HCT116 (cell line): Measurements from ENCODE around the gene PRKN. TPM values are rescaled to one million over a fixed set of nuclear protein-coding genes. Genes with fewer than 3 reads are reported as not detected.

Experiments used
- ATAC-seq: fragments of 200-7000 bp; cut with Tn5 transposase; 2 replicates; pipeline ENCODE4 v1.9.1; 2020; ENCODE audit warnings: mild to moderate bottlenecking, moderate library complexity
- BruUV-seq: library from RNA; stranded (reverse); fragments of 400-500 nt; replicated peaks from 2 replicates; lab custom pipeline; 2021; lab: Mats Ljungman, UMichigan
- CTCF ChIA-PET: fragments of 300-600 bp; sonication (Branson Sonifier 250); formaldehyde crosslinking; loops from one replicate; lab custom pipeline; 2021; ENCODE audit warnings: antibody characterized with exemption; lab: Charles Lee
- POLR2A ChIA-PET: fragments of 300-600, 350-600 bp; sonication (Branson Sonifier 250); formaldehyde crosslinking; loops from one replicate; lab custom pipeline; 2021; ENCODE audit warnings: antibody characterized with exemption; lab: Charles Lee
- RAD21 ChIA-PET, 2 experiments: fragments of 300-600 bp; sonication (Branson Sonifier 250); formaldehyde crosslinking; loops; one replicate each; lab custom pipeline; 2023; ENCODE audit warnings: low total read pairs in 2 of 2; ENCODE audit not compliant: uncharacterized antibody in 2 of 2, unreplicated experiment in 2 of 2, low non-redundant PET in 1 of 2; lab: Charles Lee
- DNase-seq: peaks from one replicate; pipeline ENCODE4 v3.0.0-alpha.2; 2010; ENCODE audit warnings: low read depth, low spot score
- H2AFZ ChIP-seq: fragments of 200-600 bp; shearing (Covaris generic), sonication (generic); 2 replicates; pipeline ENCODE4 v1.6.1; 2017; ENCODE audit warnings: low read depth, mixed run types, mixed read lengths, antibody characterized with exemption, low read length; ENCODE audit not compliant: poor library complexity, severe bottlenecking
- H3K27ac ChIP-seq: 2 replicates; pipeline ENCODE4 v1.5.1; 2012; ENCODE audit warnings: low read depth, low read length
- H3K27me3 ChIP-seq: fragments of 200-600 bp; sonication (generic); 2 replicates; pipeline ENCODE4 v1.6.1; 2016; ENCODE audit warnings: mixed run types, low read length, mixed read lengths; ENCODE audit not compliant: insufficient read depth
- H3K36me3 ChIP-seq, 2 experiments: fragments of 200-500 bp in 1 of 2; fragments of 200-600 bp in 1 of 2; sonication (Bioruptor generic) in 1 of 2; sonication (generic) in 1 of 2; 2 replicates each; pipeline versions ENCODE4 v1.5.1 to v1.6.1; 2014 to 2016; ENCODE audit warnings: low read length in 2 of 2, inconsistent platforms in 1 of 2, mixed read lengths in 1 of 2, mixed run types in 1 of 2; ENCODE audit not compliant: insufficient read depth in 2 of 2, control insufficient read depth in 1 of 2
- H3K4me1 ChIP-seq, 2 experiments: fragments of 200-600 bp in 1 of 2; sonication (generic) in 1 of 2; 2 replicates each; pipeline versions ENCODE4 v1.5.1 to v1.6.1; 2012 to 2017; ENCODE audit warnings: low read length in 2 of 2, inconsistent platforms in 1 of 2, mild to moderate bottlenecking in 1 of 2, mixed read lengths in 1 of 2, mixed run types in 1 of 2, moderate library complexity in 1 of 2; ENCODE audit not compliant: insufficient read depth in 2 of 2, control insufficient read depth in 1 of 2
- H3K4me2 ChIP-seq: fragments of 200-600 bp; sonication (generic); 2 replicates; pipeline ENCODE4 v1.6.1; 2017; ENCODE audit warnings: mixed run types, low read length, mixed read lengths
- H3K4me3 ChIP-seq, 2 experiments: fragments of 200-600 bp in 1 of 2; sonication (generic) in 1 of 2; replicated peaks in 1 of 2; 2 replicates each; pipeline ENCODE4 v1.5.1; 2011 to 2016; ENCODE audit warnings: low read length in 2 of 2, control low read depth in 1 of 2, low read depth in 1 of 2, mild to moderate bottlenecking in 1 of 2, mixed read lengths in 1 of 2, mixed run types in 1 of 2
- H3K79me2 ChIP-seq: fragments of 200-600 bp; sonication (generic); 2 replicates; pipeline ENCODE4 v1.6.1; 2017; ENCODE audit warnings: mild to moderate bottlenecking, mixed run types, low read length, moderate library complexity, mixed read lengths; ENCODE audit not compliant: insufficient read depth
- H3K9ac ChIP-seq: fragments of 200-600 bp; sonication (generic); 2 replicates; pipeline ENCODE4 v1.6.1; 2016; ENCODE audit warnings: low read length, mixed read lengths
- H3K9me2 ChIP-seq: fragments of 200-600 bp; sonication (generic), shearing (Covaris generic); 2 replicates; pipeline ENCODE4 v1.6.1; 2017; ENCODE audit warnings: mixed run types, mild to moderate bottlenecking, moderate library complexity; ENCODE audit not compliant: insufficient read depth
- H3K9me3 ChIP-seq, 2 experiments: fragments of 200-500 bp in 1 of 2; fragments of 200-600 bp in 1 of 2; sonication (Bioruptor generic) in 1 of 2; sonication (generic) in 1 of 2; 2 replicates each; pipeline ENCODE4 v1.6.1; 2014 to 2017; ENCODE audit warnings: low read length in 2 of 2, mixed read lengths in 2 of 2, inconsistent platforms in 1 of 2, low read depth in 1 of 2, mild to moderate bottlenecking in 1 of 2, mixed run types in 1 of 2, moderate library complexity in 1 of 2; ENCODE audit not compliant: control insufficient read depth in 1 of 2, insufficient read depth in 1 of 2
- H4K20me1 ChIP-seq: fragments of 200-600 bp; sonication (generic), shearing (Covaris generic); 2 replicates; pipeline ENCODE4 v1.6.1; 2017; ENCODE audit warnings: mixed run types, mild to moderate bottlenecking, moderate library complexity; ENCODE audit not compliant: insufficient read depth
- CBX3 ChIP-seq: IDR thresholded peaks from 2 replicates; pipeline ENCODE4 v1.6.1; 2012; ENCODE audit warnings: low read depth
- CTCF ChIP-seq, 3 experiments: fragments of 200-600 bp in 1 of 3; sonication (generic) in 1 of 3; IDR thresholded peaks in 2 of 3; conservative IDR thresholded peaks in 1 of 3; 2 replicates each; pipeline ENCODE4 v1.5.1; 2012 to 2017; ENCODE audit warnings: low read depth in 2 of 3, low read length in 2 of 3, antibody characterized with exemption in 1 of 3, borderline replicate concordance in 1 of 3, control low read depth in 1 of 3, mild to moderate bottlenecking in 1 of 3, mixed read lengths in 1 of 3, mixed run types in 1 of 3, moderate library complexity in 1 of 3; ENCODE audit not compliant: insufficient read depth in 1 of 3
- EZH2phosphoT487 ChIP-seq: fragments of 200-600 bp; IDR thresholded peaks from 2 replicates; pipeline ENCODE4 v1.6.1; 2018; ENCODE audit warnings: antibody characterized with exemption, borderline replicate concordance
- FOSL1 ChIP-seq: IDR thresholded peaks from 2 replicates; pipeline ENCODE4 v1.6.1; 2012; ENCODE audit warnings: low read depth
- ZBTB33 ChIP-seq: IDR thresholded peaks from 2 replicates; pipeline ENCODE4 v1.6.1; 2011; ENCODE audit warnings: mild to moderate bottlenecking, low read length, moderate library complexity; ENCODE audit not compliant: insufficient replicate concordance; ENCODE audit errors: extremely low read depth
- intact Hi-C: fragments of 100-400 bp; cut with micrococcal nuclease; formaldehyde crosslinking; loops from 2 replicates; pipeline ENCODE4 v1.10.0; 2022
- total RNA-seq: library from RNA; stranded (reverse); gene quantifications from one replicate; pipeline ENCODE4 v1.2.1, GENCODE V29; 2021; ENCODE audit not compliant: unreplicated experiment

PRKN gene
- total RNA-seq, 1 experiment from 2014 or later = 2.6 TPM

GRCh38 chr6:162373192-162373591, 354.4 kb downstream of the PRKN start (continued):
- TF ChIP-seq ZBTB33 (no peak), EZH2phosphoT487 (no peak), CBX3 (no peak), FOSL1 (no peak)

- Histone ChIP-seq H3K9me3 (no peaks in the 10 kb centered on the region), H3K4me3 (no peak overlapping the region), H3K9ac (no peak overlapping the region), H3K36me3 (no peaks in the 10 kb centered on the region), H3K27me3 (no peaks in the 10 kb centered on the region), H2AFZ (no peak overlapping the region), H3K9me2 (no peaks in the 10 kb centered on the region), H3K27ac (no peak overlapping the region), H3K4me2 (no peak overlapping the region), H3K79me2 (no peaks in the 10 kb centered on the region), H4K20me1 (no peaks in the 10 kb centered on the region), H3K4me1 (no peaks in the 10 kb centered on the region)
- DNase-seq (no peak), ATAC-seq (no peak)
- no TSS peak for BruUV-seq
- TF ChIP-seq EZH2phosphoT487 (no peak), CTCF (IDR thresholded peaks at IDR 0.05 in 2 of 3, conservative IDR thresholded peaks at IDR 0.05 in 1 of 3; ENCODE audit: borderline replicate concordance in 1 of 3, insufficient read depth in 1 of 3, low read depth in 2 of 3, low read length in 2 of 3) (no peak)
- ChIA-PET RAD21 (no interaction called here), CTCF (no interaction called here), POLR2A (no interaction called here)
- intact Hi-C loops = no loop called here
Observed at GRCh38 chr6:162372106-162372505, 355.5 kb downstream of the PRKN start.
